HG03520 (cell line): ENCODE results near the gene LIPC.

Source experiments
- ATAC-seq: cut with Tn5 transposase; IDR thresholded peaks from one replicate; pipeline ENCODE4 v1.9.1; 2021; ENCODE audit warnings: mild to moderate bottlenecking, moderate library complexity; ENCODE audit not compliant: unreplicated experiment

The LIPC gene

DNA sequence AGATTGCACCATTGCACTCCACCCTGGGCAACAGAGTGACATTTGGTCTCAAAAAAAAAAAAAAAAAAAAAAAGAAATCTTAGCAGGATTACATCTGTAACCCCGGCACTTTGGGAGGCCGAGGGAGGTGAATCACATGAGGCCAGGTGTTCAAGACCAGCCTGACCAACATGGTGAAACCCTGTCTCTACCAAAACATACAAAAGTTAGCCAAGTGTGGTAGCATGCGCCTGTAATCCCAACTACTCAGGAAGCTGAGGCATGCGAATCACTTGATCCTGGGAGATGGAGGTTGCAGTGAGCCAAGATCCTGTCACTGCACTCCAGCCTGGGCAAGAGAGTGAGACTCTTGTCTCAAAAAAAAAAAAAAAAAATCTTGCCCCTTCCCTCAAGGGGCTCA, 40.4 kb downstream of the LIPC start:
- no peak for ATAC-seq

DNA sequence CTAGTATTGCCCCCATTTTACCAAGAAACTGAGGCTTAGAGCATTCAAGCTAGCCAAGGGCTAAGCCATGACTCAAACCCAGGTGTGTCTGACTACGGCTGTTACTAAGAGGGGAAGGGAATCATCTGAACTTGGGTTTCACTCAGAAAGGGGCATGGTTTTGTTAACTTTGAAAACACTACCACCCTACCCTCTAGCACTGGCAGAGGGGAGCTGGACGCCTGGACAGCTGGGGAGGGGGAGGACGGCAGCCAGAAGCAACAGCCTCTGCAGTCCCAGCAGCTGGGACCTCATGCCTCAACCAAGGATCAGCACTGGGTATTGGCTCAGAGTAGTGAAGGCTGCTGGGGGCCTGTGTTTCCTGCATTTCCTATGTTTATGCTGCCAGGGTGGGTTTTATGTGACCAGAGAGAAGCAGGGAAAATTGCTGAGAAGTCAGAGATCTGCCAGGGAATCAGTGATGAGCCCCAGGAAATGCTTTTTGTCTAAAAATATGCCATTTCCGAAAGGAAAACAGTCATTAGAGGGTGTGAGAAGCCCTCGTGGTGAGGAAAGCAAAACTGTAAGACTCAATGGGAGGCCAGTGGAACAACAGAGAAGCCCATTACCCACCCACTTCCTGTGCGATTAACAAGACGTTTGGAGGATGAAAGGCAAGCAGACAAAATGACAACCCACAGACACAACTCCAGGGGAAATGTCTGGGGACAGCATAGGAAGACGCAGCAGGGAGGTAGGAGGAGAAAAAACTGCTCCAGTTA, 41.2 kb downstream of the LIPC start:
- ATAC-seq = no peak

DNA sequence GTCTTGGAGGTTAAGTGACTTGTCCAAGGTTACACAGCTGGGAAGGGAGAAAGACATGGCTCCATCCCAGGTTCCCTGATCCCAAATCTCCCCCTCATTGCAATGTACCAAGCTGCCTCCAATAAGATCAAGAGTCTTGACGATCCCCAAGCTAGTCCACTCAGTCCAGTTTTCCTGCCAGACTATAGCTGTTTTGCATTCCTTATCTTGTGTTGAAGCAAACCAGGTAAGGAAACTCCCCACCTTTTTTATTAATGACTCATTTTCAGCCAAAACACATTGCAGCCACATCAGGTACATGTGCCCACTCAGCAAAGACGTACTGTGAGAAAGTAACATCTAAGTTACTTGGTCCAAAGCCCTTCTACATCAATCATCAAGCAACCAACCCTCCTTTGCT, 41.9 kb downstream of the LIPC start:
- ATAC-seq = no peak

DNA sequence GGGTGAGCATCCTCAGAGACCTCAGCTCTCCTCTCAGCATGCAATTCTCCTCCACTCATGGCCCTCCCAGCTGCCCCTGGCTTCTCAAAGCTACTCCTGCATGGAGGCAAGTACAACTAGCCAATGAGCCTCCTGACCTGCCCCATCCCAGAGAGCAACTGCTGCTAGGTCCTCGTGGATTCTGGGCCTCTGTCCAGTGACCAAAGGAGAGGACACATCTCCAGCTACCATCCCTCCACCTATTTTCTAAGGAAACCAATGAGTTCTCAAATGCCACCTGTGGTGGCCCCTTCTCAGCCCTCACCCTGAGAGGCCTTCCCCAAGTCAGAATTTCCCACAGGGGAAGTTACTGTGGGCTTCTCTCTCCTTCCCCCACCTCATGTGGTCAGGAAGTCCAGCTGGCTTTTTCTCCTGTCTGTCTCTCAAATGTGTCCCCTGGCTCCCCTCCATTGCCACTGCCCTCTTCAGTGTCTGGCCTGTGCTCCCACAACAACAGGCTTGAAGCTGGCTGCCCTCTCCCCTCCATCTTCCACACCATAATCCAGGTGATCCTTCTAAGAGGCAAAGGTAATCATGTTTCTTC, 43.0 kb downstream of the LIPC start:
- no peak for ATAC-seq

DNA sequence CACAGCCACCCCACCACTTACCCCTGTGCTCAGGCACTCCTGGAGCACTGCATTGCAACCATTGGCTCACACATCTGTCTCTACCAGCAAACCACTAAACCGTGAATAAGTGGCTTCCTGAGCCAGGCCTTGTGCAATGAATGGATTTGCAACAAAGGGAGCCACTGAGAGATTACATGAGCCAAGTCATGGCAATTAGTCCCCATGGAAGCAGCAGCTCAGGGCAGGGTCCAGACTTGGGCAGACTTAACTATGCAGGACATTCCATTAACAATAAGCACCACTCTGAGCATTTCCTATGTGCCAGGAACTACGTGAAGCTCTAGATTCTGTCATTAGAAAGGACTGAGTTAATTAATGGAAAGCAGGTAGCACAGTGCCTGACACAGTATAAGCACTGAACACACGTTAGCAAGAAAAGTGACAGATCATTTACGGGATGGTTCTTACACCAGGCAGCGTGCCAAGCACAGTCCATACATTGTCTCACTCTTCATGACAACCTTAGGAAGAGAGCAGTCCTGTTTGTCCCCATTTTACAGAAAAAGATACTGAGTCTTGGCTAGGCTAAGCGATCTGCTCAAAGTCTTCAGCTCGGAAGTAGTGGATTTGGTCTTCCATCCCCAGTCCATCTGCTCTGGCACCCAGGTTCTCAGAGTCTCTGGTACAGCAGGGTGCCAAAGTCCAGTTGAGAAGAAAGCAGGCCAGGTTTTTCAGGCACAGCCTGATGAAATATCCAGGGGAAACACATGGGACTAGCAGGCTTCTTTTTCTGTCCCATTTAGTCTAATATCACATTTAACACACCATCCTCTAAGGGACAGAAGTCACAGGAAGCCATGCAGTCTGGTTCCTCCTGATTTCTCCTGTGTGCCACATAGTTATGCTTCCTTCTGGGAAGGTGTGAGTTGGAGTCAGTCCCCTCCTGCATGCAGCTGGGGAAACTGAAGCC, 44.1 kb downstream of the LIPC start:
- no peak for ATAC-seq

DNA sequence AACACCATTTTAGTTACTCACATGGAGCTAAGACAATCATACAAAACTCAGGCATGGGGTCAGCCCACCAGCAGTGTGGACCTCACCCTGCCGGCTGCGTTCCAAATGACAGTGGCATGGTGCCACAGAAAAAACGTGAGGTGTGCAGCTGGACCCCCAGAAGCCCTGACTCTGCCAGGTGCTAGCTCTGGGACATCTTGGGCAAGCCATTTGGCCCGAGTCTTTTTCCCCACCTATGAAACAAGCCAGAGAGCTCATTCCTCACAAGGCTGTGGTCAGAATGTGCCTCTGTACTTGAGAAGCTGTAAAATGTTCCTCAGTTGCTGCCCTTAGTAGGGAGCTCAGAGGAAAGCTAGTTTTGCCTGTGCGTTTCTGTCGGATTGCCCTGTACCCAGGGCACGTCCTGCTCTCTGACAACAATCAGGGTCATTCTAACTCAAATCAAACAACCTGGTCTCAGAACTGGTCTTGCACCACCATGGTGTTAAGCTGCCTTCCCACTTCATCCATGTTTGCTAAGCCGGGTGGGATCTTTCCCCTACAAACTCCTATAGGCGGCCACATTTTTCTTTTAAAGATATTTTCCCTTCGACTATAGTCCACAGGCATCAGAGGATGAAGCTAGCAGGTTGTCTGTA, 44.9 kb downstream of the LIPC start:
- no peak for ATAC-seq

DNA sequence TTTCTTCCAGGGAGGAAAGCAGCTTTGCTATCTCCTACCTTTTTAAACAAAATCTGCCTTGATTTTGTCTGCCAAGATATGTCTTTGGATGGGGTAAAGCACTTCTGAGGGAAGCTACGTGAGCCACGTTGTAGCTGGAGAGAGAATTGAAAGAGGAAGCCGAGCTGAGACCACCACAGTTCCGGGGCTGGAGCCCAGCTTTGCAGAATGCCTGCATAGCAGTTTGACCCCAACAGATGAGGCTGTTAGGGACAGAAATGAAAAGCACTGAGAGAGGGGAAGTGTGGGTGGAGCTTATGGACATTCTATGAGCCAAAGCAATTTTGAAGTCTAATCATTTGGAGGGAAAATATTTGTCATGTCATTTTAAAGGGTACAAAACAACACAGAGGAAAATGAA, 45.4 kb downstream of the LIPC start:
- no peak for ATAC-seq

DNA sequence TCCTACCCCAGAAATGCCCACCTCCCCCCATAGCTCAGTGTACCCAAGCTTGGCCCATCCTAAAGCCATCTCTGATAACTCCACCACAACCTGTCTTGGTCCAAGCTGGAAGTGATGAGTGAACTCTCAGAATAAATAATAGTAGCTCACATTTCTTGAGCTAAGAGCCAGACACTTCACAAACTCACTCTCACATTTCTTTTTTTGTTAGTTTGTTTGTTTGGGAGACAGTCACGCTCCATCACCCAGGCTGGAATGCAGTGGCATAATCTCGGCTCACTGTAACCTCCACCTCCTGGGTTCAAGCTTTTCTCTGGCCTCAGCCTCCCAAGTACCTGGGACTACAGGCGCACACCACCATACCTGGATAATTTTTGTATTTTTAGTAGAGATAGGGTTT, 46.2 kb downstream of the LIPC start:
- no peak for ATAC-seq

DNA sequence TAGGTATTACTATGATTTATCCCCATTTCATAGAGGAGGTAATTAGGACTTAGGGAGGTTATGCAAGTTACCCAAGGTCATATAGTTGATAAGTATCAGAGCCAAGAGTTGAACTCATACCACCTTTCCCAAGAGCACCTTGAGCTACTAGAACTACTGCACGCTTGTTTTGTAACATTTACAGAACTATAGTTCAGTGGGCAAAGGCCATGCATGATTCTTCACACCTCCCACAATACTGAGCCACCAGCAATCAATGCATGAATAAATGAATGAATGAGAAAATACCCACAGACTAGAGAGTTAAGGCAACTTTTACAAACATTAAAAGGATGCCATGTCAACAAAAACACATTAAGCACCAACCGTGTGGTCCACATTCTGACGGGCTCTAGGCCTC, 46.8 kb downstream of the LIPC start:
- no peak for ATAC-seq

DNA sequence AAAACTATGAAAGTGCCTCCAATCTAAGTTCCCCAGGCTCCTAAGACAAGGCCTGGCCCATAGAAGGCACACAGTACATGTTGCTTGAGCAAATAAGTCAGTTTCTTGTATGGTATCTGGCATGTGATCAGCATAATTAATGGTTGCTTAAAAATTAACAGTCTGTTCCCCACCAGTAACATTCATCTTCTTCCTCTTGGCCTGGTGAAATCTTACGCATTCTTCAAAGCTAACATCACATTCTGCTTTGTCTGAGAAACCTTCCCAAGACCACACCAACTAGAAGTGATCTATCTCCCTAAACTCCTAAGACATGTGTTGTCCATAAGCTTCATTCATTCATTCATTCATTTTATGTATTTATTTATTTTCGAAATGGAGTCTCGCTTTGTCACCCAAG, 48.1 kb downstream of the LIPC start:
- ATAC-seq = no peak

DNA sequence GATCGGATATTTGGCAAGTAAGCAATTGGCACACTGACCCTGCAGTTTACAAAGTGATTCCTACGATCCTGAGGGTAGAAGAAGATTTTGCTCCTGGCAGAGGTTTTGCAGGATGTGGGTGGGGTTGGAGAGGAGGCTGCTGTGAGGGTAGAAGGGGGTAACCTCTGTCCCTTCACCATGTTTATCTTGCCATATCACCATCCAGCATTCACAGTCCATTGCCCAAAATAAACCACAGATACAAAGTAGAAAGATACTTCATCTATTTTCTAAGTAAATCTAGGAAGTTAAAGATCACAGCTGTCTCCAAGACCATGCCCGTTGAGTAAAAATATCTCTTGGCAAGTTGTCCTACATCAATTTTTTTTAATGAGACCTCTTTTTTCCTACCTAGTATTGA, 51.6 kb downstream of the LIPC start:
- no peak for ATAC-seq

DNA sequence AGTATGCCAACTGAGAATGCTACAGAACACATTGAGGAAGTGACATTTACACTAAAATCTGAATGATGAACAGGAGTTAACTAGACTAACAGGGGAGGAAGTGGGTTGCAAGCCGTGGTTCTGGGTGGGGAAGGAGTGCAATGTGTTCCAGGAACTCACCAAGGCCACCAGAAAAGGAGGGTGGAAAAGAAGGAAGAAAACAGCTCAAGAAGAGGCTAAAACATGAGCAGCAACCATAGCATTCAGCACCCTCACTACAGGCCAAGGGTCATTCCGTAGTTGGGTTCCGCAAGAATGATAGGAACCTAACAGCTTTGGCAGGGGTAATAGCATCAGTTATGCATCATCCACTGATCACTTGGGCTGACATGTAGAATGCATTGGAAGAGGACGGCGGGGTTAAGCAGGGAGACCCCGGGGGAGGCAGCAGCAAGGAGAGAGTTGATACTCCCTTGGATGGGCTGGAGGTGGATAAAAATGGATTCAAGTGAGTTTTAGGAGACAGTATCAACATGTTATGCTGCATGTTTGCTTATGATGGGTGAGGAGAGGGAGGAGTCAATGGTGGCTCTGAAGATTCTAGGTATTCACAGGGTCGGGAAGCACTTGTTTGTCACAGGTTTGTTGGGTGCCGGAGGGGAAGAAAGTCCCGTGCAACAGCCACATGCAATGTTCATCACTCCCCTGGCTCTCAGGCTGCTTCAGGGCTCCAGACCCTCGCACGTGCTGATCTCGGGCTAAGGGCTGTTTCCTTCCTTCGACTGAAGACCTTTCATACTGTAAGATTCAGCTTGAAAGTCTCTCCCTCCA, 53.2 kb downstream of the LIPC start:
- ATAC-seq = no peak

DNA sequence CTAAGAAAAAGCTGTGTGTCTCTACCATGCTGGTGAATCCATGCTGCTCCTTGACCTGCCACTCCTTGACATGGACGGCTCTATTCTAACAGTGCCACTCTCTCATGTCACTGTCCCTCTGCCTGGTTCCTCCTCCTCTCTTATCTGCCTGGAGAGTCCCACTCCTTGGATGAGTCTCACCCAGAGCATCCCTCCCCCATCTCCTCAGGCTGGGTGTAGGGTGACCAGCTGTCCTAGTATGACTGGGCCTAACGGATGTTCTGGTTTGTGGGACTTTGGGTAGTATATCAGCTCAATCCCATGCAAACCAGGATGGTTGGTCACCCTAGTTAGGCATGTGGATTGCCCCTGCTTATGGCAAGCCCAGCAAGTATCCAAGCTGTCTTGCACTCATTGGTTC, 54.3 kb downstream of the LIPC start:
- ATAC-seq = no peak

DNA sequence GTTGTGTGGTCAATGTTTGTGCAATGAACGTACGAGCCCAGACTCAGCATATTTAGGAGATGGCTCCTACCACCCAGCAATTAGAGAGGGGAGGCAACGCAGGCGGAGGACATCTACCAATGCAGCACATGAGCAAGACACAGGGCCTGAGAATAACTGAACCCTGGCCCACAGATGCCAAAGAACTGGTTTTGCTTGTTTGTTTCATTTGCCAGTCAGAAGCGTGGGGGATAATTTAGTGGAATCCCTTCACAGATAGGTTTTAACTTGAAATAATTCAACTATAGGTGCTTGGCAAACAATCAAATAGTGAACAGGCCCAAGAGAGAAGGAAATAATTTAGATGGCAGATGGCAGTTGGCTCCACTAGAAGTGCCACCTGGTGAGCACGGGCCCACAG, 54.8 kb downstream of the LIPC start:
- ATAC-seq = no peak

DNA sequence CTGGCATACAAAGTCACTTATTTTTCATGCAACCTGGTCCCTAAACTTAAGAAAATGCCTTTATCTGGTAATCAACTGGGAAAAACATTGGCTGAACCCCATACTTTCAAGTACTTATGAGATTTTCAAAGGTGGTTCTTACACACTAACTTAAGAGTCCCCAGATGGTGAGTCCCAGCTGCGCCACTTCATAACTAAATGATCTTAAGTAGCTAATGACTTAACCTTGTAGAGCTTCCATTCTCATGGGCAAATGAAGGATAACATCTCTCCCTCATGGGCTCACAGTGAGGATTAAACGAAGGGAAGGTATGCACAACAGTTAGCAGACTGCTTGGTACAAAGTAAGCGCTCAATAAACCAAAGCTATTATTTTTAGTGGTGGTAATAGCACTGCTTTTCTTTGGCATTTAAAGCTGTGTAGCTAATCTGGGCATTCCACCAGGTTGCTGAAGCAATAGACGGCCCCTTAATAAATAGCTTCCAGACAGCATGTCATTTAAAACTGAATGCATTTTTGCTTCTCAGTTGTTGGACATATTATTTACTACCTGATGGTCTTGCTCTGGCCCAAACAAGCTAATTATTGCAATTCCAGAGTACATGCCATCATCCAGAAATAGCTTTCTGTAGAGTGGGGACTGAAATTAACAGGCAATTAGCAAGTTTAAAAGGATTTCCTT, 55.4 kb downstream of the LIPC start:
- ATAC-seq = no peak

DNA sequence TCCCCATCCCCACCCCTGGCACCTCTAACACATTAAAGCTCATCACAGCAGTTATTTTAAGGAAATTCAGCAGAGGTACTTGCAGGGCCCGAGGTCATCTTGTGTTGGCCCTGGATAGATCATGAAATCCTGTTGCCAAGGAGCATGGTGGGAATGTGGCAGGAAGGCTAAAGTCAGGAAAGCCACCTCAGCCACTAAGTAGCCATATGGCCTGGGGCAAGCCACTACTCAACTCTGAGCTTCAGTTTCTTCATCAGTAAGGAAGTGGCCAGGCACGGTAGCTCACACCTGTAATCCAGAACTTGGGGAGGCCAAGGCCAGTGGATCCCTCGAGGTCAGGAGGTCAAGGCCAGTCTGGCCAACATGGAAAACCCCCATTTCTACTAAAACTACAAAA, 55.9 kb downstream of the LIPC start:
- no peak for ATAC-seq

DNA sequence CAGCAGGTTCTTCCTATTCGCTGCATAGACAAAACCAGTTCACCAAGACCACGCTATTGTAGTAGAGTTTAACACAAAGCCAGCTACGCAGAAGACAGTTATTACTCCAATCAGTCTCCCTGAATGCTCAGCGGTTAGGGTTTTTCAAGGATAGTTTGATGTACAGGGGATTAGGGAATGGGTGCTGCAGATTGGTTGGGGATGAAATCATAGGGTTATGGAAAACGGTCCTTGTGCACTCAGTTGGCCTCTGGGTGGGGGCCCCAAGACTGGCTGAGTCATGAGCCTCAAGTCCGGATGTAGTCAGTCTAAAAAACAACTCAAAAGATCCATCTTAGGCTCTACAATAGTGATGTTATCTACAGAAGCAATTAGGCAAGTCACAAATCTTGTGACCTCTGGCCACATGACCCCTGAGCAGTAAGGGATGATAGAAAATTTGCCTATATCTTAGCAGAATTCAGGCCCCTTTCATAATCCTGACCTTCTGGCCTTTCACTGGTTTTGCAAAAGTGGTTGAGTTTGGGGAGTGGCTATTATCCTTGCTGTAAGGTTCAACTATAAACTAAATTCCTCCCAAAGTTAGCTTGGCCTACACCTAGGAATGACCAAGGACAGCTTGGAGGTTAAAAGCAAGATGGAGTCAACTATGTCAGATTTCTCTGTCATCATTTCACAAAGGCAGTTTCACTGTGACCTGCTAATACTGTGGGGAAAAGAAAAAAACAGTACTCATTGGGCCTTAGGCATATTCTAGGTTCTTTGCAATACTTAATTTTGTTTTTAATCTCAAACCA, 57.7 kb downstream of the LIPC start:
- ATAC-seq = no peak

DNA sequence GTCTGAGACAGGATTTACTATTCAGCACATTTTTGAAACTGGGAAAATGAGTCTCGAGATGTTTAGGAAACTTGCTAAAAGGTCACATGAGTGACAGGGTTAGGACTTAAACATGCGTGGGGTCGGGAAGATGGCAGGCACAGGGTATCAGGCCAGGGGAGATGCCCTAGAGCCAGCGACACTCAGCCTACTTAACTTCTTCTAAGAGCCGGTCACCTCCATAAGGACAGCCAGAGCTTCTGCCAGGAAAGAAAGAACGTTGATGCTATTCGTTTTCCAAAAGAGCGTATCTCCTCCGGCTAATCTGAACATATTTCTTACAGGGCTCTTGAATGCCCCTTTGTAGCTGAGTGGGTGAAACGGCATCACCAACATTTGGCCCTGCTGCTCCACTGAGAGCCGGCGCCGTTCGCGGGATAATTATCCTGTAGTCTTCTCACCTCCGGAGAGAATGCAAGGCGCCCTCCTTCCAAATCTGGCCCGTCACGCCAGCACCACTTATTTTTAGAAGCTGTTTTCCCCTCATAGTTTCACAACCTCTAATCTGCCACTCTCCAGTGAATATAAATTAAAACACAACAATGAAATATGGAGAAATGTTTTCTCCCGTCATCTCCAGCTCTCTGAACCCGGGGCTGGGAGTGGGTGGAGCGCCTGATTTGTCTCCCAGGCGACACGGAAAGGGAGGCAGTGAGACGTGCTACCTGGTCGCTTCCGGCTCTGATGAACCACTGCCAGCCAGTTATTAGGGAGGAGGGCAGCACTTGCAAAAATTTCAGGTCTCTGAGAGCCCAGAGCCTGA, 58.5 kb downstream of the LIPC start:
- ATAC-seq = no peak
